Astrocyte (in vitro differentiated cells and primary cell): Measurements from ENCODE around the gene OR6Q1.

Experiments
- EZH2 ChIP-seq: IDR thresholded peaks from 2 replicates; pipeline ENCODE4 v1.6.1; 2012; ENCODE audit warnings: mild to moderate bottlenecking, low read length, inconsistent platforms; ENCODE audit not compliant: insufficient read depth
- TF ChIP-seq, protein P1 (sequence below): IDR thresholded peaks from 2 replicates; pipeline ENCODE4 v1.5.1; 2011; ENCODE audit warnings: low read depth, mild to moderate bottlenecking, inconsistent platforms, low read length, moderate library complexity; ENCODE audit not compliant: insufficient read depth

DNA sequence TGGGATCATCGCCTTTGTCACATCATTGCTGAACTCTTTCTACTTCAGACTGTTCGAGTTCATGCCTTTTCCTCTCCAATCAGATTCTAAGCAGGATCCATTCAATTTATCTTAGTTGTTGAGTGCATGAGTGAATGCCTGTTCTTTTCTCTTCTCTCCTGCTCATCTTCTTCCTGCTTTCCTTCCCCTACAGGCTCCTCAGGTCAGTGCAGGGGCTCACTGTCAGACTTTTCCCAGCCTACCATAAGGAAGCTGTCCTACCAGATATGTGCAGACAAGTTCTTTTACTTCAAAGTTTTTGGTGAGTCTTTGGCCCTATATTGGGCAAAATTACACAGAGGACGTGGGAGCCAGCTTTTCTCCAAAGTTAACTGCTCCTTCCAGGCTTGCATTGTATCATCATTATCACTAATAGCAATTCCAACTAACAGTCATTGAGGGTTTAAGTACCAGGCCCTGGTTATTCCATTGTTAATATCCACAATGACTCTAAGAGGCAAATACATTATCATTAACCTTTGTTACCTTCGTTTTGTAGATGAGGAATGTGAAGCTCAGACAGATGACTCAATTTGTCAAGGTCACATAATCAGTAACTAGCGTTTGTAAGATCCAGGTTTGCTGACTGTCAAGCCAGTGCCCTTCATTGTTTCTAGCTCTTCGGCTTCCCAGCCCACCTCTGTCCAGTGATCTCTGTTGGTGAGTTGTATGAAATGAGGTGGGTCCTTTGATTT lies 30.4 kb downstream of the OR6Q1 start:
- TF ChIP-seq, protein P1, sequence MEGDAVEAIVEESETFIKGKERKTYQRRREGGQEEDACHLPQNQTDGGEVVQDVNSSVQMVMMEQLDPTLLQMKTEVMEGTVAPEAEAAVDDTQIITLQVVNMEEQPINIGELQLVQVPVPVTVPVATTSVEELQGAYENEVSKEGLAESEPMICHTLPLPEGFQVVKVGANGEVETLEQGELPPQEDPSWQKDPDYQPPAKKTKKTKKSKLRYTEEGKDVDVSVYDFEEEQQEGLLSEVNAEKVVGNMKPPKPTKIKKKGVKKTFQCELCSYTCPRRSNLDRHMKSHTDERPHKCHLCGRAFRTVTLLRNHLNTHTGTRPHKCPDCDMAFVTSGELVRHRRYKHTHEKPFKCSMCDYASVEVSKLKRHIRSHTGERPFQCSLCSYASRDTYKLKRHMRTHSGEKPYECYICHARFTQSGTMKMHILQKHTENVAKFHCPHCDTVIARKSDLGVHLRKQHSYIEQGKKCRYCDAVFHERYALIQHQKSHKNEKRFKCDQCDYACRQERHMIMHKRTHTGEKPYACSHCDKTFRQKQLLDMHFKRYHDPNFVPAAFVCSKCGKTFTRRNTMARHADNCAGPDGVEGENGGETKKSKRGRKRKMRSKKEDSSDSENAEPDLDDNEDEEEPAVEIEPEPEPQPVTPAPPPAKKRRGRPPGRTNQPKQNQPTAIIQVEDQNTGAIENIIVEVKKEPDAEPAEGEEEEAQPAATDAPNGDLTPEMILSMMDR, result peak; percentile 24
- no peak for TF ChIP-seq EZH2
